GM23248 (cell line): ENCODE data around the gene HSPA6.
"Not testable (repeated sequence)": the region's sequence is repeated elsewhere in the genome, so short reads cannot be mapped to it uniquely, and the experiment has no call there.

Experiments used
- EZH2 ChIP-seq: fragments of 200-600 bp; sonication (generic); IDR thresholded peaks from 2 replicates; pipeline ENCODE4 v1.6.1; 2018; ENCODE audit warnings: antibody characterized with exemption, mild to moderate bottlenecking; ENCODE audit not compliant: insufficient read depth, poor library complexity, severe bottlenecking
- EZH2phosphoT487 ChIP-seq: fragments of 200-600 bp; sonication (generic); IDR thresholded peaks from 2 replicates; pipeline ENCODE4 v1.6.1; 2018; ENCODE audit warnings: antibody characterized with exemption, moderate library complexity, mild to moderate bottlenecking, low read depth; ENCODE audit not compliant: insufficient read depth

- TF ChIP-seq EZH2, EZH2phosphoT487: not testable (repeated sequence)
These were observed 10.9 kb upstream of the HSPA6 start for GRCh38 chr1:161513448-161513780.
